ENCODE measurements around the gene ARHGEF12. TPM values are rescaled to one million over a fixed set of nuclear protein-coding genes. Genes with fewer than 3 reads are reported as not detected.

Gene ARHGEF12
- polyA plus RNA-seq, 3 donors: 0.25 to 0.87 (median 0.27) TPM

DNA sequence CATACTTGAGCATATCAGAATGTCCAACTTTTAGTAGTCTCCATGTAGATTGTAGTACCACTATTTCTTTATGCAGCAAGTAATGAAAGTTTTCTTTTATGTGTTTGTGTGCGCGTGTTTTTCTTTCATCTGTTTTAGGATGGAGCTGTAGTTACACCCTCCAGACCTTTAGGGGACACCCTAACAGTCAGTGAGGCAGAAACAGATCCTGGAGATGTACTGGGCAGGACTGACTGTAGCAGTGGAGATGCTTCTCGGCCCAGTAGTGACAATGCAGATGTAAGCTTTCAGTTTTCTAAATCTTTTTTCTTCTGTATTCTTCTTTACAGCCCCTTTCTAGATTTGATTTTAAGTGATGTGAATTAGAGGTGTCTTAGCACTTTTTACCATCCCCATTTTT lies 95.4 kb downstream of the ARHGEF12 start:
- Mint-ChIP-seq H3K4me3 (no peak overlapping the region), H3K4me1 (peaks cover 2% of the 10 kb centered on the region), H3K9me3 (no peaks in the 10 kb centered on the region), H3K36me3 (no peaks in the 10 kb centered on the region), H3K27me3 (ENCODE audit: low read depth in 3 of 3) (peaks cover 5 to 21% (median 13%) of the 10 kb centered on the region in 3 donors), H3K27ac (no peak overlapping the region)
- no peak for DNase-seq
- intact Hi-C loops (cut with micrococcal nuclease): no loop called here
- no peak overlapping the region for H3K4me2 ChIP-seq (replicated peaks; ENCODE audit: extremely low read depth, low read length, poor library complexity, severe bottlenecking)
- no peak overlapping the region for H3K4me3 ChIP-seq (replicated peaks in 1 of 3; ENCODE audit: low read depth in 2 of 3, low read length in 3 of 3)
- no peak overlapping the region for H2AFZ ChIP-seq (ENCODE audit: insufficient read depth, low read depth, low read length, poor library complexity, severe bottlenecking)
- TF ChIP-seq, protein P1, sequence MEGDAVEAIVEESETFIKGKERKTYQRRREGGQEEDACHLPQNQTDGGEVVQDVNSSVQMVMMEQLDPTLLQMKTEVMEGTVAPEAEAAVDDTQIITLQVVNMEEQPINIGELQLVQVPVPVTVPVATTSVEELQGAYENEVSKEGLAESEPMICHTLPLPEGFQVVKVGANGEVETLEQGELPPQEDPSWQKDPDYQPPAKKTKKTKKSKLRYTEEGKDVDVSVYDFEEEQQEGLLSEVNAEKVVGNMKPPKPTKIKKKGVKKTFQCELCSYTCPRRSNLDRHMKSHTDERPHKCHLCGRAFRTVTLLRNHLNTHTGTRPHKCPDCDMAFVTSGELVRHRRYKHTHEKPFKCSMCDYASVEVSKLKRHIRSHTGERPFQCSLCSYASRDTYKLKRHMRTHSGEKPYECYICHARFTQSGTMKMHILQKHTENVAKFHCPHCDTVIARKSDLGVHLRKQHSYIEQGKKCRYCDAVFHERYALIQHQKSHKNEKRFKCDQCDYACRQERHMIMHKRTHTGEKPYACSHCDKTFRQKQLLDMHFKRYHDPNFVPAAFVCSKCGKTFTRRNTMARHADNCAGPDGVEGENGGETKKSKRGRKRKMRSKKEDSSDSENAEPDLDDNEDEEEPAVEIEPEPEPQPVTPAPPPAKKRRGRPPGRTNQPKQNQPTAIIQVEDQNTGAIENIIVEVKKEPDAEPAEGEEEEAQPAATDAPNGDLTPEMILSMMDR (IDR thresholded peaks at IDR 0.05): no peak
- no peaks in the 10 kb centered on the region for H3K9me3 ChIP-seq (replicated peaks in 1 of 2; ENCODE audit: control insufficient read depth in 1 of 2, insufficient read depth in 1 of 2, low read length in 2 of 2)
- H3K36me3 ChIP-seq (replicated peaks in 1 of 2; ENCODE audit: control insufficient read depth in 1 of 2, insufficient read depth in 2 of 2, low read length in 2 of 2): no peaks in the 10 kb centered on the region
- H3K27ac ChIP-seq (ENCODE audit: low read depth in 1 of 2, low read length in 2 of 2): no peak overlapping the region
- H3K79me2 ChIP-seq (ENCODE audit: insufficient read depth, low read length): no peaks in the 10 kb centered on the region
- no peaks in the 10 kb centered on the region for H3K27me3 ChIP-seq (ENCODE audit: control insufficient read depth in 2 of 2, insufficient read depth in 2 of 2, low read length in 2 of 2)
- H3K9ac ChIP-seq (ENCODE audit: insufficient read depth, low read length, poor library complexity, severe bottlenecking): no peak overlapping the region
- 100% methylated on average over 1 of the region's 3 CpGs for WGBS (ENCODE audit: insufficient coverage)
- no peaks in the 10 kb centered on the region for H3K4me1 ChIP-seq (ENCODE audit: control insufficient read depth in 1 of 2, insufficient read depth in 2 of 2, low read length in 2 of 2)
- H4K20me1 ChIP-seq (ENCODE audit: insufficient read depth, low read length): no peaks in the 10 kb centered on the region

DNA sequence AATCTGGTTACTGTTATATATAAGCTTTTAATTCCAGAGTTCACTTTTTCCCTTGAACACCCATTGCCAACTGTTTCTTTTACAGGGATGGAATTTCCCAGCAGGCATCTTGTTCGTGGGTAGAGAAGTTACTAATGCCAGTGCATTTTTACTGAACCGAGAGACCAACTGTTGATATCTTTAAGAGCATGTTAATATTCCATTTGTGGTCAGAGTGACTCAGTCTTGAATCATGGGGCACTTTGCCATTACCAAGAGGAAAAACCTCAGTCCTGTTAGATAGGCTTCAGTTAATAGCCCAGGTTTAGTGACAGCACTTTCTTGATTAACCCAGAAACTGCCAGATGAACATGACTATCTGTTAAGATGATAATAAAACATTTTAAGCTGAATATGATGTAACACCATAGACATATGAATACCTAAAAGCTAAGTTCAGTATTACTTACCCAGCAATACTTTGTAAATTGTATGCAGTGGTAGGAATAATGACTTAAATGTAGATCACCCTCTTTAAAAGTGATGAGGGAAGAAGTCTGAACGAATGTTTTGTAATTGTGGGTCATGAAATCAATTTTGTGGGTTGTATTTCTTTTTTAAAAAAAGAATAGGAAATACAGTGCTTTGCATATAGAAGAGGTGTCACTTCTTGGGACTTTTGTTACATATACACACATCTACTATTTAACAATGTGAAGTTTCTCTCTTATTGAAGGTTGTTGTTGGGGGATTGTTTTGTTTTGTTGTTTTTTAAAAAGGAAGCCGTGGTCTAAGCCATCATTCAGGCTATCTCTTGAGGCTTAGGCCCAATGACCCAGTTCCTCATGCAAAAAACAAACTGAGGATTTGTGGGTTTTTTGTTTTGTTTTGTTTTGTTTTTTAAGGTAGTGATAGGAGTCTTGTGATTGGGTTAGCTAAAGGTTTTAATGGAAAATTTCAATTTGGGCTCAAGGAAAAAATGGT lies 96.1 kb downstream of the ARHGEF12 start:
- H3K9me3 ChIP-seq (replicated peaks in 1 of 2; ENCODE audit: control insufficient read depth in 1 of 2, insufficient read depth in 1 of 2, low read length in 2 of 2): no peaks in the 10 kb centered on the region
- H3K4me1 ChIP-seq (ENCODE audit: control insufficient read depth in 1 of 2, insufficient read depth in 2 of 2, low read length in 2 of 2): no peaks in the 10 kb centered on the region
- no peak overlapping the region for H3K27ac Mint-ChIP-seq
- no peaks in the 10 kb centered on the region for H3K79me2 ChIP-seq (ENCODE audit: insufficient read depth, low read length)
- no peak overlapping the region for H3K4me3 Mint-ChIP-seq
- H3K9me3 Mint-ChIP-seq: no peaks in the 10 kb centered on the region
- no peak overlapping the region for H2AFZ ChIP-seq (ENCODE audit: insufficient read depth, low read depth, low read length, poor library complexity, severe bottlenecking)
- no peaks in the 10 kb centered on the region for H3K36me3 Mint-ChIP-seq
- 0% methylated on average over 1 of the region's 4 CpGs for WGBS (ENCODE audit: insufficient coverage)
- peak in 1 of 3 donors; percentile 51 for DNase-seq
- no peaks in the 10 kb centered on the region for H3K36me3 ChIP-seq (replicated peaks in 1 of 2; ENCODE audit: control insufficient read depth in 1 of 2, insufficient read depth in 2 of 2, low read length in 2 of 2)
- intact Hi-C loops (cut with micrococcal nuclease): no loop called here
- H3K4me2 ChIP-seq (replicated peaks; ENCODE audit: extremely low read depth, low read length, poor library complexity, severe bottlenecking): no peak overlapping the region
- peaks cover 5 to 21% (median 13%) of the 10 kb centered on the region in 3 donors for H3K27me3 Mint-ChIP-seq (ENCODE audit: low read depth in 3 of 3)
- H3K27ac ChIP-seq (ENCODE audit: low read depth in 1 of 2, low read length in 2 of 2): no peak overlapping the region
- H3K4me3 ChIP-seq (replicated peaks in 1 of 3; ENCODE audit: low read depth in 2 of 3, low read length in 3 of 3): no peak overlapping the region
- TF ChIP-seq, protein P1 (IDR thresholded peaks at IDR 0.05): no peak
- H3K9ac ChIP-seq (ENCODE audit: insufficient read depth, low read length, poor library complexity, severe bottlenecking): no peak overlapping the region
- H4K20me1 ChIP-seq (ENCODE audit: insufficient read depth, low read length): no peaks in the 10 kb centered on the region
- H3K4me1 Mint-ChIP-seq: peaks cover 2% of the 10 kb centered on the region
- H3K27me3 ChIP-seq (ENCODE audit: control insufficient read depth in 2 of 2, insufficient read depth in 2 of 2, low read length in 2 of 2): no peaks in the 10 kb centered on the region
